T-helper 22 cell (primary cell): ENCODE measurements around the gene INPP5D.

Source experiments
- DNase-seq: peaks from one replicate; pipeline ENCODE4 v3.0.0-alpha.2; 2020; ENCODE audit warnings: low read depth

Gene INPP5D

GRCh38 chr2:233209533-233210171 lies 149.5 kb downstream of the INPP5D start:
- no peak for DNase-seq

- no peak for DNase-seq
These were observed 150.1 kb downstream of the INPP5D start for GRCh38 chr2:233210281-233210680.

DNA sequence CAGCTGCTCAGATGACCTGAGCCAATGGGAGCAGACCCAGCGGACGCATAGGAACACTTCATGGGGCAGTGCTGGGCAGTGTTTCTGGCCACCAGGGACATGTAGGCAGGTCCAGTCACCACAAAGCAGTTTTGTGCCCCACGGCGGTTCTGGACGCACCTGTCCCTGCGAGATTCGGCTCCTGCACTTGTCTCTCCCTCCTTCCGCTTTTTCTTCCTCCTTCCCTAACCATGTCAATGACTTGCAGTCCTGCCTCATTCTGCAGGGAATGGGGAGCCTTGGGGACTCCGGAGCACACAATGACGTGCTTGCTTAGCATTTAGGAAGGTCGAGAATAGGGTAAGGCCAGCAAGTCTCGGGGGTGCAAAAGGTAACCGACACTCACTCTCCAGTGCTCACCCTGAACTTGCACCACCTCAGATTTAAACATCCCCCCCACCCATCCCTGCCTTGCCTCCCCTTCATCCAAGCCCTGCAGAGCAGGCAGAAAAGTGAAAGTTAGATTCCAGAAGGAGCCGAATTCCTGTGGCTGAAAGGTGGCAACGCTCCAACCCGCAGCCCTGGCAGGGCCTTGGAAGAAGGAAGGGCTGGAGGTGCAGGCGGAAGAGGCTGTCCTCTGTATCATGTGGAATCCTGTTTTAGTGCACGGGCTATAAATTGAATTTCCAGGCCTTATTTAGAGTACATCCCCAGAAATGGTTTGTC lies 150.9 kb downstream of the INPP5D start:
- no peak for DNase-seq

- DNase-seq = no peak
These were observed 151.4 kb downstream of the INPP5D start for GRCh38 chr2:233211548-233211895.

DNA sequence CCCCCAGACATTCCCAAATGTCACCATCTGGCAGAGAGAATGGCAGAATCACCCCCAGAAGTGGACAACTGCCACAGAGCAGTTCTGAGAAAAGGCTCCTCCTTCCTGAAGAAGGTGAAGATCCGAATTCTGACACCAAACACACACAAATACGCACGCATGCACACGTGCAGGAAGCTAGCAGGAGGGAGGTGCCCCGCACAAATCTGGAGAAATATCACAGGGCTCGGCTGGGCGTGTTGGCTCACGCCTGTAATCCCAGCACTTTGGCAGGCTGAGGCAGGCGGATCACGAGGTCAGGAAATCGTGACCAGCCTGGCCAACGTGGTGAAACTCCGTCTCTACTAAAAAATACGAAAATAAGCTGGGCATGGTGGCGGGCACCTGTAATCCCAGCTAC lies 152.9 kb downstream of the INPP5D start:
- DNase-seq = no peak

GRCh38 chr2:233213975-233214374 lies 153.8 kb downstream of the INPP5D start:
- DNase-seq = no peak

- no peak for DNase-seq
These were observed 157.8 kb downstream of the INPP5D start for GRCh38 chr2:233217892-233218377.

DNA sequence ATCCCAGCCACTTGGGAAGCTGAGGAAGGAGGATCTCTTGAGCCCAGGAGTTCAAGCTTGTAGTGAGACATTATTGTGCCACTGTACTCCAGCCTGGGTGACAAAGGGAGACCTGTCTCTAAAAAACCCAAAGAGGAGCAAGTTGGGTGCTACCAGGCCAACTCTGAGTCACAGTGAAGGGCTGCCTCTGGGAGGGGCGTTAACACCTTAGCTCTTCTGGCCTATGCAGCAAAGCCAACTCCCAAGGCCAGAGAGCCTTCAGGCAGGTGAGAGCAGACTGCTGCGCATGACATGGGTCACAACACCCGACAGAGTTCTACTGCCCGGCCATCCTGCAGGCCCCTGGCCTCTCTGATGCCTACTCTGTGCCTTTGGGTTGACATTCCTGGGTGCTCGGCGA lies 158.7 kb downstream of the INPP5D start:
- DNase-seq = no peak

DNA sequence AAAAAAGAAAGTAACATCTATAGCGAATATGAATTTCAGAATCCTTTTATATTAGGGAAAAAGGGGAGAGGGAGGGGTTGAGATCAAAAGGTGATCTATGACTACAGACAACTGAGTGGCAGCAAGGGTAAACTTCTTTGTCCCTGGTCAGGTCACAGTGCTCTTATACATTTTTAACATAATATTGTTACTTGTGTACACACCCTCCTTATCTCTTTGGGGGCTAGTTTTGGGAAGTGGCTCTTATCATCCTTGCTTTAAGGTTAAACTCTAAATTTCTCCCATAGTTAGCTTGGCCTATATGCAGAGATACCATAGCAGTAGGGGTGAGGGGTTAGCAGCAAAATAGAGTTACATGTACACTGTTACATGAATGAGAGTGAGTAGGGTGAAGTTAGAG lies 159.7 kb downstream of the INPP5D start:
- DNase-seq = no peak

DNA sequence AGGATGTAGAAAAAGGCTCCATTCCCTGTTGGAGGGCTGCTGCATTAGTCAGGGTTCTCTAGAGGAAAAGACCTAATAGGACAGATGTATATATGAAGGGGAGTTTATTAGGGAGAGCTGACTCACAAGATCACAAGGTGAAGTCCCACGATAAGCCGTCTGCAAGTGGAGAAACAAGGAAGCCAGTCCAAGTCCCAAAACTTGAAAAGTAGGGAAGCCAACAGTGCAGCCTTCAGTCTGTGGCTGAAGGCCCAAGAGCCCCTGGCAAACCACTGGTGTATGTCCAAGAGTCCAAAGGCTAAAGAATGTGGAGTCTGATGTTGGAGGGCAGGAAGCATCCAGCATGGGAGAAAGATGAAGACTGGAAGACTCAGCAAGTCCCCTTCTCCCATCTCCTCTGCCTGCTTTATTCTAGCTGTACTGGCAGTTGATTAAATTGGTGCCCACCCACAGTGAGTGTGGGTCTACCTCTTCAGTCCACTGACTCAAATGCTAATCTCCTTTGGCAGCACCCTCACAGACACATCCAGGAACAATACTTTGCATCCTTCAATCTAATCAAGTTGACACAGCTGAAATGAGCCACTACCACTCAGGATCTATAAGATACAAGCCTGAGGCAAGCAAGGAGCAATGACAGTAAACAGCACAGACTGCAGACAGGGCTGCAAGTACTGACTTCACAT lies 161.4 kb downstream of the INPP5D start:
- DNase-seq = no peak

DNA sequence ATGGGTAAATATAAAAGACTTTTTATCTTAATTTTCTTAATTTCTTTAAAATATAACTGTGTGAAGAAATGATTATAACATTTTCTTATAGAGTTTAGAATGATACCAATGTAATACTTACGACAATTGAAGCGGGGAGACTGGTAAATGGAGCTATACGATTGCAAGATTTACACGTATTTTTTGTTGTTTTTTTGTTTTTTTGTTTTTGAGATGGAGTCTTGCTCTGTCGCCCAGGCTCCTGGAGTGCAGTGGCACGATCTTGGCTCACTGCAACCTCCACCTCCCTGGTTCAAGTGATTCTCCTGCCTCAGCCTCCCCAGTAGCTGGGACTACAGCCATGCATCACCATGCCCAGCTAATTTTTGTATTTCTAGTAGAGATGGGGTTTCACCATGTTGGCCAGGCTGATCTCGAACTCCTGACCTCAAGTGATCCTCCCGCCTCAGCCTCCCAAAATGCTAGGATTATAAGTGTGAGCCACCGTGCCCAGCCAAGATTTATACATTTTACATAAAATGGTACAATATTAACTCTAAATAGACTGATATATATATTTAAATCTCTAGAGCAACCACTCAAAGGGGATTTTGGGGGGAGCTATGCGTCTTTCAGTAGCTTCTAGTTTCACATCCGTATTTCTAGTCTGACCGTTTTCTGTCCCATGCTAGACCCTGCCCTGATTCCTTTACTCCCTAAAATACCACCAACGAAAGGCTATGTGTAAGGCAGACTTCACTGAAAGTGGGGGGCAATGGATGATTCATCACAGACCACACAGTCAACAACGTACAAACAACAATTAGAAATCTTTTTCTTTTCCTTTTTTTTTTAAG lies 163.1 kb downstream of the INPP5D start:
- DNase-seq = no peak

DNA sequence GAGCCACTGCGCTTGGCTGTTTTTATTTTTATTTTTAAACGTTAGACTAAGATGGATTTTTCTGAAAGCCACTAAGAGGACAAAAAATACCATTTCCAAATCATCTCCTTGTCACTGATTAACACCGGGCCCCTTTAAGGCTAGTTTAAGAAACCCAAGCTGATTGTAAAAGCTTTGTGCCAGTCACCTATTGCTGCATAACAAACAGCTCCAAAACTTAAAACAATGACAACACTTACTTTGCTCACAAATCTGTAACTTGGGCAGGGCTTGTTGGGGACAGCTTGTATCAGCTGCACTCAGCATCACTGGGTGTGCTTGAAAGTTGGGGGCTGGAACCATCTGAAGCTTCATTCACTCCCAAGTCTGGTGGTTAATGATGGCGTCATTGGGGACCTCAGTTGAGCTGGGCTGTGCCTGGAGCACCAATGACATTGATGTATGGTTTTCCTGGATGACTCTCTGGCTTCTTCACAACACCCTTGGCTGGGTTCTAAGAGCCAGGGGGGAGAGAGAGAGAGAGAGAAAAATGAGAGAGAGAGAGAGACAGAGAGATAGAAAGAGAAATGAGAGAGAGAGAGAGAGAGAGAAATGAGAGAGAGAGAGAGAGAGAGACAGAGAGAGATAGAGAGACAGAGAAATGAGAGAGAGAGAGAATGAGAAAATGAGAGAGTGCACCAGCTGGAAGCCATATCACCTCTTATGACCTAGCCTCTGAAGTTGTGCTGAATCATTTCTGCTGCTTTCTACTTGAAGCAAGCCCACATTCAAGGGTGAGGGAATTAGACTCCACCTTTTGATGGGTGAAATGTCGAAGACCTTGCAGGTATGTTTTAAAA lies 165.3 kb downstream of the INPP5D start:
- DNase-seq = no peak

DNA sequence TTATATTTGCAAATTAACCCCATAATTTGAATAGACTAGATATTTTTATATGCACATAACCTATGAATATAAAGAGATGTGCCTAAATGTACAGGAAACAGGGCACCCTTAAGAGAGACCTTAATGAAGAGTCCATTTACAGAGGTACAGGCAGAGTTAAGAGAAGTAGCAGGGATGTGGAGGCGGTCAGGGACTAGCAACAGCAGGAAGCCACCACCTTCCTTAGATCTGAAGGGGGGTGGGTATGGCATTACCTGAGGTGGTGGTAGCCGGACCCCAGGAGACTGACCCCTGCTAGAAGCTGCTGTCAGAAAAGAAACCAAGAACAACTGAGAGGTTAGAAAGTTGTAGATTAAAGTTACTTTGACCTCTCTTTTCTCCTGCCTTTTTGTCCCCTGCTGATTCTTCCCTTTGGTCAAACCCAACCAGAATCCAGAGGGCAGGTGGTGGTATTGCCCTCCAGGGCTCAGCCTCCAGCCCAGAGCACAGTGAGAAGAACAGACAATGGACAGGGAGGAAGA lies 166.4 kb downstream of the INPP5D start:
- no peak for DNase-seq

- DNase-seq = no peak
These were observed 167.3 kb downstream of the INPP5D start for GRCh38 chr2:233227346-233227978.

DNA sequence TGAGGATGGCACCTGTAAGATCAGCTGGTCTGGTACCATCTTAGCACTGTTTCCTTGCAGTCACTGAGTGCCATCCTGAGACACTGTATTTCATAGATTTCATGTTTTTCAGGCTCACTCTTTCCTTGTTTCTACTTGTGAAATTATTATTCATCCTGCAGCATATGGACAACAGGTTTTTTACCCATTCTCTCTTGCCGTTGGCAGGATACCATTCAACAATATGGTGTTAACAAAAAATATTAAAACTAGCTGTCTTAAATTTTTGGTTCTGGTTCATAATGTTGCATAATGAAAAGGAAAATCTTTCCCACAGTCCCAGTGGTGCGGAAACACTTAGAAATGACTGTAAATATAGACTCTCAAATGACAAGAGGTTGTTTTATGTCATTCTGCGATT lies 168.2 kb downstream of the INPP5D start:
- DNase-seq = no peak

- no peak for DNase-seq
These were observed 173.6 kb downstream of the INPP5D start for GRCh38 chr2:233233618-233234230.

DNA sequence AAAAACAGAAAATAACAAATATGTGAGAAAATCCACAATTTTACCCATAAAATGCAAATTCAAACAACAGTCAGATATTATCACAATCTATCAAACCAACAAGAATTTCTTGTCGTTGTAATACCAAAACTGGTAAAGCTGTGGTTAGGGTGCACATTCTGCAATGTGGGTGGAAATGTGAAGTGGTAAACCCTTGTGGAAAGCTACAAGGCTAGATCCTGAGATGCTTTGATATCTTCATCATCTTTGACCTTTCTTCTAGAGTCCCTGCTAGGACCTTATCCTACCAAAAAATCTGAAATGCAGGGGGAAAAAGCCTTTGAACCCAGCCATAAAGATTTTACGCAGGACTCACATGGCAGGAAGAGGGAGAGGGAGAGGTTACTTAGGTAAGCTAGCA lies 174.1 kb downstream of the INPP5D start:
- no peak for DNase-seq

DNA sequence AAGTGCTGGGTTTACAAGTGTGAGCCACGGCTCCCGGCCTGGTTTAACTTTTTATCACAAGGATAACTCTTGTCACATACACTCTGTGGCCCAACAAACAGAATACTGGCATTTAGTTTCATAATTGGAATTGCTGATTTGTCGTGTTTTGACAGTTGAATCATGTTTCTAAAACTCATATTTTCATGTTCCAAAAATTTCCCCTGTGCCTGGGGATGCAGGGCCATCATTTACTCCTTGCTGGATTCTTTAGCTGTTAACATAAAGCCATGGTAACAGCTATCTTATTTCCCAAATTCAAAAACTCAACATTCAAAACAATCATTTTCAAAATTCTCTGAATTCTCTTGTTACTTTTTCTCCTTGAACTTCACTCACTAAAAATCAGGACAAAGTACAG lies 174.9 kb downstream of the INPP5D start:
- no peak for DNase-seq

DNA sequence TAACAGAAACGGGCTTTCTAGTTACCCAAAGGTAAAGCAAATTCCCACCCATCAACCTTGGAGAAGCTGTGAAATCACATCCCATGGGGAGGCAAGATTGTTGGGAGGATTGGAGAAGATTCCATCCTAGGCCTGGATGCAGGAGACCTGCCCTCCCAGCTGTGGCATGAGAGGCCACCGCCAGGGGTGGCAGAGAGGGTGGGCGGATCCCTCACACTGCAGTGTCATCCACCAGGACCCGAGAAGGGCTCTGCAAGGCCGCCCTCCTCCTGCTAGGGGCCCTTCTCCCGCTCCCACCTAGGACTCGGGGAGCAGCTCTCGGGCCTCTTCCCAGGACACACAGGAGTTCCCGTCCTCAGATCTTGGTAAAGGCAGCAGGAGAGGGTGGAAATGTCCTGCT lies 175.8 kb downstream of the INPP5D start:
- DNase-seq = no peak

DNA sequence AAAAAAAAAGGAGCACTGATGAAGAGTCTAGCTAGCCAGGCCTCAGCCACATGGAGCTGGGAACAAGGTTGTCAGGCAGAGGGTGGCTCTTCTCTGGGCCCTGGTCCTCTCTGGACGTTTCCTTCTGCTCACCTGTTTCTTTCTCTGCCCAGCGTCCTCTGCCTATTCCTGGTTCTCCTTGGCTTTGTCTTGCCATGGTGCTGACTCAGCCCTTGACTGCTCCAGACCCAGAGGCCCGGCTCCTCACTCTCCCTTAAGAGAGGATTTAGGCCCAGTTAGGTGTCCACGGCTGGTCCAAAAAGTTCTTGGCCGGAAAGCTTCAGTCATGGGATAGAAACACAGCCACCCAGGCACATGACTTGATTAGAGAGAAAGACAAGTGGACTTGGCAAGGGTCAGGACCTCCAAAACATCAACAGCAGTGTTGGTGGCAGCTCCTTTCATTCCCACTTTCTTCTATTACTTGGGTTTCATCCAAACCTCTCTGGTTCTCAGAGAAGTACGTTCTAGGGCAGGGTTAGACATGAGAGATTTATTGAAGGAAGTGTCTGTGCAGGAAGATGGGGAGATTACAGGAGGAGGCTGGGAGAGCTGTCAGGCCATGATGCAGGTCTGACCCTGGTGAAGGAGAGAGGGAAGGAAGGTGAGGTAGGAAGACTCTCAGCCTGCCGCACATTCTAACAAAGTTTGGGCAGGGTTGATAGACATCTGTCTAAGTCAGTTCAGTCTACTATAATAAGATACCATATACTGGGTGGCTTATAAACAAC lies 176.9 kb downstream of the INPP5D start:
- DNase-seq = no peak
